Lower leg skin (tissue), 4 donors: ENCODE measurements around the gene ECE2. TPM values are rescaled to one million over a fixed set of nuclear protein-coding genes. Genes with fewer than 3 reads are reported as not detected.

ENCODE experiments used
- DNase-seq, 2 donors: peaks; one replicate each; pipeline ENCODE4 v3.0.0-alpha.2; 2019; ENCODE audit warnings: low spot score in 2 of 2
- H3K4me3 ChIP-seq: fragments of 200-600 bp; sonication (generic); 2 replicates; pipeline ENCODE4 v1.5.1; 2017; ENCODE audit warnings: mild to moderate bottlenecking, low read depth; ENCODE audit not compliant: poor library complexity, severe bottlenecking
- POLR2A ChIP-seq, 2 donors: fragments of 450-650 bp; IDR thresholded peaks; one replicate each; pipeline ENCODE4 v1.6.1; 2016 to 2017; ENCODE audit warnings: antibody characterized with exemption in 2 of 2, mild to moderate bottlenecking in 1 of 2, moderate library complexity in 1 of 2
- WGBS, 2 donors: methylation state at CpG; one replicate each; pipeline ENCODE4 v1.1.5; 2018; 5-methylcytosine and 5-hydroxymethylcytosine counted together
- intact Hi-C: fragments of 100-400 bp; cut with DNase I; formaldehyde crosslinking; loops from one replicate; pipeline ENCODE4 v1.15.0; 2023; ENCODE audit warnings: low total_unique reads
- total RNA-seq, 4 donors: library from RNA; depleted of rRNA; stranded (reverse); fragments of >200 nt; gene quantifications; one replicate each; pipeline ENCODE4 v1.1.0, GENCODE V29; 2016
- TF ChIP-seq, protein P1 (sequence below), 3 donors: fragments of 450-650 bp; IDR thresholded peaks; one replicate each; pipeline ENCODE4 v1.5.1; 2016; ENCODE audit warnings: antibody characterized with exemption in 3 of 3, mild to moderate bottlenecking in 3 of 3, moderate library complexity in 2 of 3

The ECE2 gene
- total RNA-seq = not detected

DNA sequence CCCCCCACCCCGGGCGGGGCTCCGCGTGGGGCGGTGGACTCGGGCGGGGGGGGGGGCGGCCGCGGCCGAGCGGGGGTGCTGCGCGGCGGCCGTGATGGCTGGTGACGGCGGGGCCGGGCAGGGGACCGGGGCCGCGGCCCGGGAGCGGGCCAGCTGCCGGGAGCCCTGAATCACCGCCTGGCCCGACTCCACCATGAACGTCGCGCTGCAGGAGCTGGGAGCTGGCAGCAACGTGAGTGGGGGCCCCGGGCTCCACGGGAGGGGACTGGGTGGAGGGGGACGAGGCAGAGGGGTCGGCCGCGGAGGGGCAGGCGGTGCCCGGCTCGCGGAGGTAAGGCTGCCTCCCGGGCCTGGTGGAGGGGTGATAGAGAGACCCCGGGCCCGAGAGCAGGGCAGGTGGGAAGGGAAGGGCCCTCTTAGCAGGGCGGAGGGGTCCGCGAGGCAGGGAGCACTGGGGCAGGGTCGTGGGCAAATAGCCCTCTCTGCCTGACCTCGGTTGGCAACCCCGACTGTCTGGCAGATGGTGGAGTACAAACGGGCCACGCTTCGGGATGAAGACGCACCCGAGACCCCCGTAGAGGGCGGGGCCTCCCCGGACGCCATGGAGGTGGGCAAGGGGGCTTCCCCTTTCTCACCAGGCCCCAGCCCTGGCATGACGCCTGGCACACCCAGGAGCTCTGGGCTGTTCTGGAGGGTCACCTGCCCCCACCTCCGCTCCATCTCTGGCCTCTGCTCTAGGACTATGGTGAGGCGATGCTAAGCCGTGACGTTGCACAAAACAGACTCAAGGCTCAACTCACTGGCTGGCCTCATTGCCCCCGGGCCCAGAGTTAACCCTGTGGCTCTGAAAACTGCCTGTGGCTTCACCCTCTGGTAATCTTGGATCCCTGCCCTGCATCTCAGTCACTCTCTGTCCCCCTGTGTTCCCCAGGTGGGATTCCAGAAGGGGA lies at the start of gene ECE2:
ECE2 (plus strand) TSS at position 62 of the 950 bp plus-strand sequence; CDS start at position 194, 132 bp downstream.
- no peak for DNase-seq
- 17 to 42% methylated on average over 18 to 43 of the region's 65 CpGs for WGBS, 2 donors
- TF ChIP-seq POLR2A (IDR thresholded peaks at IDR 0.05) = no peak
- TF ChIP-seq, protein P1, sequence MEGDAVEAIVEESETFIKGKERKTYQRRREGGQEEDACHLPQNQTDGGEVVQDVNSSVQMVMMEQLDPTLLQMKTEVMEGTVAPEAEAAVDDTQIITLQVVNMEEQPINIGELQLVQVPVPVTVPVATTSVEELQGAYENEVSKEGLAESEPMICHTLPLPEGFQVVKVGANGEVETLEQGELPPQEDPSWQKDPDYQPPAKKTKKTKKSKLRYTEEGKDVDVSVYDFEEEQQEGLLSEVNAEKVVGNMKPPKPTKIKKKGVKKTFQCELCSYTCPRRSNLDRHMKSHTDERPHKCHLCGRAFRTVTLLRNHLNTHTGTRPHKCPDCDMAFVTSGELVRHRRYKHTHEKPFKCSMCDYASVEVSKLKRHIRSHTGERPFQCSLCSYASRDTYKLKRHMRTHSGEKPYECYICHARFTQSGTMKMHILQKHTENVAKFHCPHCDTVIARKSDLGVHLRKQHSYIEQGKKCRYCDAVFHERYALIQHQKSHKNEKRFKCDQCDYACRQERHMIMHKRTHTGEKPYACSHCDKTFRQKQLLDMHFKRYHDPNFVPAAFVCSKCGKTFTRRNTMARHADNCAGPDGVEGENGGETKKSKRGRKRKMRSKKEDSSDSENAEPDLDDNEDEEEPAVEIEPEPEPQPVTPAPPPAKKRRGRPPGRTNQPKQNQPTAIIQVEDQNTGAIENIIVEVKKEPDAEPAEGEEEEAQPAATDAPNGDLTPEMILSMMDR (IDR thresholded peaks at IDR 0.05) = no peak
- H3K4me3 ChIP-seq = no peak within 1 kb of the TSS
- intact Hi-C loops = no loop called here

DNA sequence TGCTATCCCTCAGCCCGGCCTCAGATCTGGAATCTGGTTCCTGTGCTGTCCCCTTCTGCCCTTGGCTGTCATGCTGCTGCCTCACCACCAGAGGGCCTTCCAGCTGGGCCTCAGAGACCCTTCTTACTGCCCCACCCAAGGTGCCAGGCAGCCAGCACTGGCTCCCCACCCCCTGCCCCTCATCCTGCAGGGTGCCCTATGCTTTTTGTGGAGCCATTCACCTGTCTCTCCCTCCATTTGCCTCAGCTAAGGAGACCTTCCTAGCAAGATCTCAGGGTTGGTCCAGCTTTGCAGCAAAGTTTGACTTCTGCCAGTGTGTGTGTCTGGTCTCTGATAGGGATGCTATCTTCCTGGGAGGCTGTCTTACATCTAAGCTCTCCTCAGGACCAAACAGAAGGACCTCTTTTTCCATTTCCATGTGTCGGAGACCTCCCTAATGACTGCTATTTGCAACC lies 48.3 kb upstream of the ECE2 start:
- no peak for DNase-seq
- no peak for TF ChIP-seq POLR2A (IDR thresholded peaks at IDR 0.05)
- TF ChIP-seq, protein P1 (IDR thresholded peaks at IDR 0.05) = no peak
- 57 to 65% methylated on average over 2 of the region's 2 CpGs for WGBS, 2 donors

DNA sequence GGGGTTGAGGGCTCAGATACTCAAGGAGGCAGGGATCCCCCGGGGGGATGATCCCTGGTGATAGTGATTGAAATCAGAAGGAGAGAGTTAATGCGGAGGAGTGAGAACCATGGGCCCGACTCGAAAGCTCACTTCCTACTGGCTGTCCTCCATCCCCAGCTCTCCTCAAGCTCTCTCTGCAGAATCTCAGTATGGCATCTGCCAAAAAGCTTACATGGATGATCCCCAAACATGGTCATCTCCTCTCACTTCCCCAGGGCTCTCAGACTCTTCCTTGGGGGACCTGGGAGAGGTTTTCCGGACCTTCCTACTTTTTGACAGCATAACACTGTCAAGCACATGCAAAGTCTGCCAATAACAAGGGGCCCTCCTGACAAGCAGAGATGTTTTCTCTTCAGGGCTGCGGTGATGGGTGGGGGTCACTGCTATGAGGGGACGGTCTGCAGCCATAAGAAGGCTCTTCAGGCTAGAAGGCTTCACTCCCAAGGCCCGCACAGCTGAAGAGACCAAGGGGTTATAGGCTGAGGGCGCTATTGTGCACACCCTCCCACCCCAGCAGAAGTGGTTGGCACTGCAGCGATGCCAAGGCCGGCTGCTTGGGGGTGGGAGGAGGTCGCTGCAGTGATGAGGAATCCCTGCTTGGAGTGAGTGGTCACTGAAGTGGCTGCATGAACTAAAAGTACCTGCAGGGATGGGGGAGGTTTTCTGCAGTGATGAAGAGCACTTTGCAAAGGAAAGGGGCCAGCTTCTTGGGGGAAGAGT lies 47.3 kb upstream of the ECE2 start:
- no peak overlapping the region for H3K4me3 ChIP-seq
- 38 to 43% methylated on average over 12 of the region's 12 CpGs for WGBS, 2 donors
- intact Hi-C loops = no loop called here
- TF ChIP-seq, protein P1 (IDR thresholded peaks at IDR 0.05) = no peak
- DNase-seq = no peak

More for the DNA sequence above, 48.3 kb upstream of the ECE2 start:
- H3K4me3 ChIP-seq = no peak overlapping the region
- intact Hi-C loops = no loop called here

DNA sequence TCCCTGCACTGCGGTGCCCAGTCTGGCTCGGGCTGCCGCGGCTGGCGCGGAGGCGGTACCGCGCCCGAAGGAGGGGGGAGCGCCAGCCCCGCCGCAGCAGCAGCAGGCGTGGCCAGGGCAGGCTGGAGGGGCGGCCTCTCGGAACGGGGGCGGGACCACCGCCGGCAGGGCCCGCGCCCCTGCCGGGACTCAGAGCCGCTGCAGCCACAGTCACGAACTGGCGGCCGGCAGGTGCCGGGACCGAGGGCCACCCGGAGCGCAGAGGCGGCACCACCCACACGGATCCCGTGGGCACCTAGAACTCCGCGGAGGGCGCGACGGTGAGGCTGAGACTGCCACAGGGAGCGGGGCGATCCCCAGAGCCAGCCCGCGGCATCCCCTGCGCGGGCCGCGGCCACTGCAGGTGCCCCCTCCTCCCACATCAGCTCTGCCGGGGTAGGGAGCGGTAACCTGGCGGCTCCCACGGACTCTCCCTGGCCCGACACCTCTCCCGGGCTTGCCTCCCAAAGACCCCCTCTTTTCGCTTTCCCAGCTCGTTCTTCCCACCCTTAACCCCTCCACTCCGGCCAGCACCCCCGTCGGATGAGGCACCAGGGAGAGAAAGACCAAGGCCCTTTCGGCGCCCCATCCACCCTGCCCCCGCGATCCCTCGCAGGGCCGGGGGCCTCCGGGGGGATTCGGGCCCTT lies 46.3 kb upstream of the ECE2 start, which contains the start of gene VWA5B2:
VWA5B2 (plus strand) TSS at position 192 of the 687 bp plus-strand sequence. CDS start 944 bp downstream, outside the sequence.
- no peak for DNase-seq
- TF ChIP-seq POLR2A (IDR thresholded peaks at IDR 0.05) = no peak
- TF ChIP-seq, protein P1 (IDR thresholded peaks at IDR 0.05) = no peak
- 1 to 2% methylated on average over 21 to 61 of the region's 66 CpGs for WGBS, 2 donors
- H3K4me3 ChIP-seq = peak within 1 kb of the TSS; percentile 24
- intact Hi-C loops = no loop called here

DNA sequence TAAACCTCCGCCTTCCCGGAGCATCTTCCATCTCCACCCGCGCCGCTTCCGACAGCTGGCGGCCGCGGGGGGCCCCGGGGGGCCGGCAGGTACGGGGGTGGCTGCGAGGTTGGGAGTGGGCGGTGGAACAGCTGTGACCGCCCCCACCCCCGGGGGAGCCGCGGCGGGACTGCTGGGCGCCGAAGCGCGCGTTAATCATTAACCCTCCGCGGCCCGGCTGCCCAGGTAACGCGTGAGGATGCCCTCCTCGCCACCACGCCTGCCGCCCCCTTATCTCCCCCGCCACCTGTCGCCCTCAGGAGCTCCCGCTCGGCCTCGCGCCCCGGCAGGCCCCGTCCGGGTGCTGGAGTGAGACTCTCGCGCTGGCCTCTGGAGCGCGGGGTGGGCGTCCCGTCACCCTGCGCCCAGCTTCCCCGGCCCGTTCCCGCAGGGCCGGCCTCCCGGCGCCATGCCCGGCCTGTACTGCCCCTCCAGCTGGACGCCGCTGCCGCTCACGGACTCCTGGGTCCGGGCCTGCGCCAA lies 45.7 kb upstream of the ECE2 start:
- peak overlapping the region; percentile 24 for H3K4me3 ChIP-seq
- intact Hi-C loops = no loop called here
- TF ChIP-seq POLR2A (IDR thresholded peaks at IDR 0.05) = no peak
- TF ChIP-seq, protein P1 (IDR thresholded peaks at IDR 0.05) = no peak
- 0 to 1% methylated on average over 12 to 43 of the region's 61 CpGs for WGBS, 2 donors
- no peak for DNase-seq
